Measurements from ENCODE around the gene BBS1.

DNA sequence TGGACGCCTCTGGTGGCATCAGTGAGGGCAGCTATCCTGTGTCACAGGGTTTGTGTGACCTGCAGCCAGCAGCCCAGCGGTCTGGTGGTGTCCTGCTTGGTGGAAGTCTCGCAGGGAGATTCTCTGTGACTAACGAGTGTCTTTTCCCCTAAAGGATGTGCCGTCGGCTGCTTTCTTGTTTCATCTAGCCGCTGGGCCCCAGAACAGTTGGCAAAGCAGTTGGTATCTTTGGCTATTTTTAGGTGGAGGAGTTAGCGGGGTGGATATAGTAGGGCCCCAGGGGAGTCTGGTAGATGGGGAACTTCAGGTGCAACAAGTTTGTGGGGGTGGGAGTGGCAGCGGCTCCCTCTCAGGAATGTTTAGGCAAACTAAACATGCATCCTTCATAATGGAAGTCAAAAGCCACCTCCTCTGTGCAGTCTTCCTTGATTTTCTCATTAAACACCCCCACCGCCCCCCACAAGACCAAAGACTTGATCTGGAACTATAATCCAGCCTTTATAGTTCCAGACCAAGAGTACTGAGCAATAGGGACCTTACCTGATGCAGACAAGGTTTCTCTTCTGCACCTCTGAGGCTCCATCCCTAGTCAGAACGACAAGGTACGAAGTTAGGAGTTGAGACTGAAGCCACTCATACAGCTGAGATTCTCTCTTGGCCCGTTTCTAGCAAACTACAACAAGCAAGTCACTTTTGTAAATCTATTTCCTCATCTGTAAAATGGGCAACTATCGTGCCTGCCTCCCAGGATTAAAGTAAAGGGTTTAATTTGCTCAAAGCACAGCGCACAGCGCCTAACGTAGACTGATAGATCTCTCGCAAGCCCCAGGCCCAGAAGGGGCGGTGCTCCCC, 44.8 kb upstream of the BBS1 start:
- TF ChIP-seq, protein P1, sequence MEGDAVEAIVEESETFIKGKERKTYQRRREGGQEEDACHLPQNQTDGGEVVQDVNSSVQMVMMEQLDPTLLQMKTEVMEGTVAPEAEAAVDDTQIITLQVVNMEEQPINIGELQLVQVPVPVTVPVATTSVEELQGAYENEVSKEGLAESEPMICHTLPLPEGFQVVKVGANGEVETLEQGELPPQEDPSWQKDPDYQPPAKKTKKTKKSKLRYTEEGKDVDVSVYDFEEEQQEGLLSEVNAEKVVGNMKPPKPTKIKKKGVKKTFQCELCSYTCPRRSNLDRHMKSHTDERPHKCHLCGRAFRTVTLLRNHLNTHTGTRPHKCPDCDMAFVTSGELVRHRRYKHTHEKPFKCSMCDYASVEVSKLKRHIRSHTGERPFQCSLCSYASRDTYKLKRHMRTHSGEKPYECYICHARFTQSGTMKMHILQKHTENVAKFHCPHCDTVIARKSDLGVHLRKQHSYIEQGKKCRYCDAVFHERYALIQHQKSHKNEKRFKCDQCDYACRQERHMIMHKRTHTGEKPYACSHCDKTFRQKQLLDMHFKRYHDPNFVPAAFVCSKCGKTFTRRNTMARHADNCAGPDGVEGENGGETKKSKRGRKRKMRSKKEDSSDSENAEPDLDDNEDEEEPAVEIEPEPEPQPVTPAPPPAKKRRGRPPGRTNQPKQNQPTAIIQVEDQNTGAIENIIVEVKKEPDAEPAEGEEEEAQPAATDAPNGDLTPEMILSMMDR (tag by site-specific recombination; IDR thresholded peaks at IDR 0.05): no peak
- no peak for TF ChIP-seq ZNF660 (tag by site-specific recombination; IDR thresholded peaks at IDR 0.05)

All from HEK293 (cell line).